Mammary epithelial cell (primary cell): Measurements from ENCODE around the gene PMCH.

Experiments
- EZH2 ChIP-seq: IDR thresholded peaks from 2 replicates; pipeline ENCODE4 v1.6.1; 2012; ENCODE audit warnings: low read length, inconsistent platforms, borderline replicate concordance
- TF ChIP-seq, protein P1 (sequence below), 2 donors: IDR thresholded peaks in 1 of 2; conservative IDR thresholded peaks in 1 of 2; 2 replicates each; pipeline ENCODE4 v1.5.1; 2011 to 2012; ENCODE audit warnings: inconsistent platforms in 2 of 2, low read length in 2 of 2, mild to moderate bottlenecking in 2 of 2, control low read depth in 1 of 2, low read depth in 1 of 2; ENCODE audit not compliant: insufficient read depth in 1 of 2; ENCODE audit errors: extremely low read depth in 1 of 2

DNA sequence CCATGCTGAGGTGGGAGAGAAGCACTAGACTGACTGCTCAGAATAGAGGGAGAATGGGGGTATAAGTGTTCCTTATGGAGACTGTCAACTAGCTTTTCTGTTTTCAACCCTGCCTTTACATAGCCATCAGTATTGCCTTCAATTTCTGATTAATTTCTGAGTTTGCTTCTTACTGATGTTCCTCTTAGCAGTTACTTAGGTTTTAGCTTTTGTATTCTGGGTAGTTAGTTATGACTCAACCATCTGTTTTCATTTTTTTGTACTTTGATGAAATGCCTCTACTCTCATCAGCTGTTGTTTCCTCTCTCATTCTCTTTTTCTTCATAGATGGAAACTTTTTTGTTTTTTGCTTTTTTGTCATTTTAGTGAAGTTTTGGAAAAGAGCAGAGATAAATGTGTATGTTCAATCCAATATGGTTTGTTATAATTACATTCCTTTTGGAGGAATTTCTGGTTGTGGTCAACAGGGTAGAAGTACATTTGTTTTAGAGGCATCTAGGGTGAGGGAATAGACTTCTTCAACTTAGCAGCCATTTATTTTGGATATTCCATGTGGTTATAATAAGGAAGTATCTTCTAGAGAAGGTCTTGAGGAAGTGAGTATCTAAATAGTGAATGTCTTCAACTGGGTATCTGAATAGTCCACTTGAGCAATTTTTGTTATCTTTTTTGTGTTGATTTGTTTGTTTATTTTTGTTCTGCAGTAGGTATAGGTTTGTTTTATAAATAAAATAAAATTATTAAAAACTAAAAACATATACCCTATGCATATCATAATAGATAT, 29.6 kb downstream of the PMCH start:
- TF ChIP-seq, protein P1, sequence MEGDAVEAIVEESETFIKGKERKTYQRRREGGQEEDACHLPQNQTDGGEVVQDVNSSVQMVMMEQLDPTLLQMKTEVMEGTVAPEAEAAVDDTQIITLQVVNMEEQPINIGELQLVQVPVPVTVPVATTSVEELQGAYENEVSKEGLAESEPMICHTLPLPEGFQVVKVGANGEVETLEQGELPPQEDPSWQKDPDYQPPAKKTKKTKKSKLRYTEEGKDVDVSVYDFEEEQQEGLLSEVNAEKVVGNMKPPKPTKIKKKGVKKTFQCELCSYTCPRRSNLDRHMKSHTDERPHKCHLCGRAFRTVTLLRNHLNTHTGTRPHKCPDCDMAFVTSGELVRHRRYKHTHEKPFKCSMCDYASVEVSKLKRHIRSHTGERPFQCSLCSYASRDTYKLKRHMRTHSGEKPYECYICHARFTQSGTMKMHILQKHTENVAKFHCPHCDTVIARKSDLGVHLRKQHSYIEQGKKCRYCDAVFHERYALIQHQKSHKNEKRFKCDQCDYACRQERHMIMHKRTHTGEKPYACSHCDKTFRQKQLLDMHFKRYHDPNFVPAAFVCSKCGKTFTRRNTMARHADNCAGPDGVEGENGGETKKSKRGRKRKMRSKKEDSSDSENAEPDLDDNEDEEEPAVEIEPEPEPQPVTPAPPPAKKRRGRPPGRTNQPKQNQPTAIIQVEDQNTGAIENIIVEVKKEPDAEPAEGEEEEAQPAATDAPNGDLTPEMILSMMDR (conservative IDR thresholded peaks at IDR 0.05 in 1 of 2, IDR thresholded peaks at IDR 0.05 in 1 of 2; ENCODE audit: extremely low read depth in 1 of 2, insufficient read depth in 1 of 2, low read depth in 1 of 2, low read length in 2 of 2), result no peak
- TF ChIP-seq EZH2, result no peak
